MM.1S (cell line): ENCODE results near the gene KDM5A.

Experiments
- DNase-seq: peaks from one replicate; pipeline ENCODE4 v3.0.0-alpha.2; 2015
- H2AFZ ChIP-seq: fragments of 300-600 bp; sonication (generic); 2 replicates; pipeline ENCODE4 v1.6.0; 2016; ENCODE audit warnings: antibody characterized with exemption, low read length
- H3F3A ChIP-seq: fragments of 300-600 bp; sonication (generic); 2 replicates; pipeline ENCODE4 v1.6.1; 2016; ENCODE audit warnings: mild to moderate bottlenecking, antibody characterized with exemption, low read length, moderate library complexity, mixed read lengths; ENCODE audit not compliant: insufficient read depth
- H3K27ac ChIP-seq: fragments of 300-600 bp; sonication (generic); 2 replicates; pipeline ENCODE4 v1.5.1; 2016; ENCODE audit warnings: mild to moderate bottlenecking, low read length
- H3K27me3 ChIP-seq: fragments of 300-600 bp; sonication (generic); replicated peaks from 2 replicates; pipeline ENCODE4 v1.6.0; 2016; ENCODE audit warnings: low read length; ENCODE audit not compliant: insufficient read depth
- H3K36me3 ChIP-seq: fragments of 300-600 bp; sonication (generic); replicated peaks from 2 replicates; pipeline ENCODE4 v1.6.1; 2016; ENCODE audit warnings: mild to moderate bottlenecking, low read length, mixed read lengths; ENCODE audit not compliant: insufficient read depth
- H3K4me1 ChIP-seq: fragments of 300-600 bp; sonication (generic); 2 replicates; pipeline ENCODE4 v1.6.1; 2016; ENCODE audit warnings: low read length, mixed read lengths
- H3K4me2 ChIP-seq: fragments of 300-600 bp; sonication (generic); 2 replicates; pipeline ENCODE4 v1.6.0; 2016; ENCODE audit warnings: low read depth, low read length
- H3K4me3 ChIP-seq: fragments of 300-600 bp; sonication (generic); 2 replicates; pipeline ENCODE4 v1.5.1; 2016; ENCODE audit warnings: low read length, mixed read lengths
- H3K79me2 ChIP-seq: fragments of 300-600 bp; sonication (generic); 2 replicates; pipeline ENCODE4 v1.6.1; 2016; ENCODE audit warnings: mixed run types, low read length, mixed read lengths
- H3K9ac ChIP-seq: fragments of 300-600 bp; sonication (generic); 2 replicates; pipeline ENCODE4 v1.6.1; 2016; ENCODE audit warnings: low read length, mixed read lengths
- H3K9me2 ChIP-seq: fragments of 300-600 bp; sonication (generic); replicated peaks from 2 replicates; pipeline ENCODE4 v1.6.1; 2016; ENCODE audit warnings: mild to moderate bottlenecking, low read length, mixed read lengths; ENCODE audit not compliant: insufficient read depth
- H3K9me3 ChIP-seq: fragments of 300-600 bp; sonication (generic); replicated peaks from 2 replicates; pipeline ENCODE4 v1.6.1; 2016; ENCODE audit warnings: mild to moderate bottlenecking, low read length, mixed read lengths; ENCODE audit not compliant: insufficient read depth
- H4K20me1 ChIP-seq: fragments of 300-600 bp; sonication (generic); 2 replicates; pipeline ENCODE4 v1.6.1; 2016; ENCODE audit warnings: mild to moderate bottlenecking, low read length, moderate library complexity, mixed read lengths; ENCODE audit not compliant: insufficient read depth
- EZH2 ChIP-seq: fragments of 300-600 bp; sonication (generic); optimal IDR thresholded peaks from 2 replicates; pipeline ENCODE3; 2017; ENCODE audit warnings: low read depth, mild to moderate bottlenecking, antibody characterized with exemption, low read length, mixed read lengths
- EZH2phosphoT487 ChIP-seq: fragments of 300-600 bp; sonication (generic); IDR thresholded peaks from 2 replicates; pipeline ENCODE4 v1.6.1; 2018; ENCODE audit warnings: antibody characterized with exemption, low read length
- TF ChIP-seq, protein P1 (sequence below): fragments of 300-600 bp; sonication (generic); IDR thresholded peaks from 2 replicates; pipeline ENCODE4 v1.5.1; 2016; ENCODE audit warnings: antibody characterized with exemption, low read length, mixed read lengths

The KDM5A gene

DNA sequence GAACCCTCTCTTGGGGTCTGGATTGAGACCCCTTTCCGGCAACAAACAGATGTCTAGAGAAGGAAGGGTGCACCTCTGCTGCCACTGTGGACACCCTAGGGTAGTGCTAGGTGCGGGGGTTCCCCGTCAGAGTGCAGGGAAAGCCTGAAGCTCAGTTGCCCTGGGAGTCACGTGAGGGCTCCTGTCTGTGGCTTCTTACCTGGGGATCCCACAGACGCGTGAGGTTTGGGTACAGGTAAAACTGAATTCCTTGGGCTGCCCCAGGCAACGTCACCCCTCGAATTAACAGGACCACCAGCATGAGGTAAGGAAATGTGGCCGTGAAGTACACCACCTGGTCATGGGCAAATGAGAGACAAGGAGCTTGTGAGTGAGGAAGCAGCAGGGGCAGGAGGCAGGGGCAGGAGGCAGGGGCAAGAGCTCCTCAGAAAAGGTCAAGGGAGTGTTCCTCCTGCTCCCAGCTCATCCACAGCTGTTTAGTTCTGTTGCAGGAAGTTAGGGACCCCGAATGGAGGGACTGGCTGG, 154.2 kb downstream of the KDM5A start:
- no peak overlapping the region for H3K4me2 ChIP-seq
- DNase-seq = no peak
- no peaks in the 10 kb centered on the region for H3K9me2 ChIP-seq
- no peaks in the 10 kb centered on the region for H3K79me2 ChIP-seq
- no peaks in the 10 kb centered on the region for H3F3A ChIP-seq
- no peak overlapping the region for H3K27ac ChIP-seq
- H3K4me1 ChIP-seq = no peaks in the 10 kb centered on the region
- H4K20me1 ChIP-seq = no peaks in the 10 kb centered on the region
- TF ChIP-seq EZH2 = no peak
- no peak for TF ChIP-seq EZH2phosphoT487
- TF ChIP-seq, protein P1, sequence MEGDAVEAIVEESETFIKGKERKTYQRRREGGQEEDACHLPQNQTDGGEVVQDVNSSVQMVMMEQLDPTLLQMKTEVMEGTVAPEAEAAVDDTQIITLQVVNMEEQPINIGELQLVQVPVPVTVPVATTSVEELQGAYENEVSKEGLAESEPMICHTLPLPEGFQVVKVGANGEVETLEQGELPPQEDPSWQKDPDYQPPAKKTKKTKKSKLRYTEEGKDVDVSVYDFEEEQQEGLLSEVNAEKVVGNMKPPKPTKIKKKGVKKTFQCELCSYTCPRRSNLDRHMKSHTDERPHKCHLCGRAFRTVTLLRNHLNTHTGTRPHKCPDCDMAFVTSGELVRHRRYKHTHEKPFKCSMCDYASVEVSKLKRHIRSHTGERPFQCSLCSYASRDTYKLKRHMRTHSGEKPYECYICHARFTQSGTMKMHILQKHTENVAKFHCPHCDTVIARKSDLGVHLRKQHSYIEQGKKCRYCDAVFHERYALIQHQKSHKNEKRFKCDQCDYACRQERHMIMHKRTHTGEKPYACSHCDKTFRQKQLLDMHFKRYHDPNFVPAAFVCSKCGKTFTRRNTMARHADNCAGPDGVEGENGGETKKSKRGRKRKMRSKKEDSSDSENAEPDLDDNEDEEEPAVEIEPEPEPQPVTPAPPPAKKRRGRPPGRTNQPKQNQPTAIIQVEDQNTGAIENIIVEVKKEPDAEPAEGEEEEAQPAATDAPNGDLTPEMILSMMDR = no peak
- H3K9ac ChIP-seq = no peak overlapping the region
- H2AFZ ChIP-seq = no peak overlapping the region
- H3K27me3 ChIP-seq = peaks cover 49% of the 10 kb centered on the region
- no peak overlapping the region for H3K4me3 ChIP-seq
- no peaks in the 10 kb centered on the region for H3K36me3 ChIP-seq
- no peaks in the 10 kb centered on the region for H3K9me3 ChIP-seq

DNA sequence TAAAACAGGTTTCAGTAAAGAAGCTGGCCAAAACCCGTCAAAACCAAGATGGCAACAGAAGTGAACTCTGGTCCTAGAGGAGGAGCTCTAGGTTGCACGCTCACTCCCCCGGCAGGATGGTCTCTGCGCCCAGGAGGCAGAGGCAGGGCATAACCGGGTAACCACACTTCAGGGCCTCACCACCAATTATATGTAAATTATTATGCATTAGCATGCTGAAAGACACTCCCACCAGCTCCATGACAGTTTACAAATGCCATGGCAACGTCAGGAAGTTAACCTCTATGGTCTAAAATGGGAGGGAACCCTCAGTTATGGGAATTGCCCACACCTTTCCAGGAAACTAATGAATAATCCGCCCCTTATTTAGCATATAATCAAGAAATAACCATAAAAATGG, 155.1 kb downstream of the KDM5A start:
- Histone ChIP-seq H3K27me3 (peaks cover 56% of the 10 kb centered on the region), H3K9me3 (no peaks in the 10 kb centered on the region), H3K4me1 (no peaks in the 10 kb centered on the region), H3F3A (no peaks in the 10 kb centered on the region), H3K4me2 (no peak overlapping the region), H2AFZ (no peak overlapping the region), H3K27ac (no peak overlapping the region), H3K9ac (no peak overlapping the region), H4K20me1 (no peaks in the 10 kb centered on the region), H3K36me3 (no peaks in the 10 kb centered on the region), H3K79me2 (no peaks in the 10 kb centered on the region), H3K9me2 (no peaks in the 10 kb centered on the region), H3K4me3 (no peak overlapping the region)
- TF ChIP-seq, protein P1 = no peak
- no peak for TF ChIP-seq EZH2
- no peak for TF ChIP-seq EZH2phosphoT487
- DNase-seq = no peak

DNA sequence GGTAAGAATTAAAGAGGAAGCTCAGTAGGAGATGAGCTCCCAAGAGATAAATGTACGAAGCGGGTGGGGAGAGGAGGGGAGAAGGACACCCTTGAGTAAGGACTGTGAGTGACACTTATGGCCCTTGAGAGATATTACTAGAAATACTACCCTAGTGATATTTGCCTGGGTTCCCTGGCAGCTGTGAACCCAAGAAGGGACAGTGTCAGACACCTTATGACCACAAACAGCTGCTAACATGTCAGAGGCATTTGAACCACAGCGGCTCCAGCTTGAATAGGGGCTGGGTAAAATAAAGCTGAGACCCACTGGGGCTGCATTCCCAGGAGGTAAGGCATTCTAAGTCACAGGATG, 155.5 kb downstream of the KDM5A start:
- Histone ChIP-seq H4K20me1 (no peaks in the 10 kb centered on the region), H3K79me2 (no peaks in the 10 kb centered on the region), H3F3A (no peaks in the 10 kb centered on the region), H3K27me3 (peaks cover 60% of the 10 kb centered on the region), H3K4me2 (no peak overlapping the region), H3K4me3 (no peak overlapping the region), H3K9ac (no peak overlapping the region), H2AFZ (no peak overlapping the region), H3K36me3 (no peaks in the 10 kb centered on the region), H3K4me1 (no peaks in the 10 kb centered on the region), H3K27ac (no peak overlapping the region), H3K9me3 (no peaks in the 10 kb centered on the region), H3K9me2 (no peaks in the 10 kb centered on the region)
- DNase-seq = no peak
- TF ChIP-seq EZH2phosphoT487 = no peak
- TF ChIP-seq EZH2 = no peak
- TF ChIP-seq, protein P1 = no peak
